GM12878 (cell line): ENCODE results near the gene UMPS. TPM values are rescaled to one million over a fixed set of nuclear protein-coding genes. Genes with fewer than 3 reads are reported as not detected.

Experiments used
- CHD4 ChIP-seq: fragments of 200-600 bp; sonication (generic); IDR thresholded peaks from 2 replicates; pipeline ENCODE4 v1.6.1; 2016; ENCODE audit warnings: mild to moderate bottlenecking
- CREB1 ChIP-seq: IDR thresholded peaks from 2 replicates; pipeline ENCODE4 v1.6.1; 2012; ENCODE audit warnings: low read depth, mild to moderate bottlenecking, inconsistent platforms
- IKZF2 ChIP-seq, 2 experiments: fragments of 450-650 bp; IDR thresholded peaks; 2 replicates each; pipeline ENCODE4 v1.6.1; 2017; ENCODE audit warnings: mild to moderate bottlenecking in 2 of 2, moderate library complexity in 2 of 2
- NFXL1 ChIP-seq: fragments of 450-650 bp; IDR thresholded peaks from 2 replicates; pipeline ENCODE4 v1.6.1; 2017; ENCODE audit warnings: antibody characterized with exemption, mild to moderate bottlenecking, borderline replicate concordance
- RAD21 ChIP-seq: IDR thresholded peaks from 2 replicates; pipeline ENCODE4 v1.6.1; 2011; ENCODE audit warnings: mild to moderate bottlenecking, low read depth, low read length, moderate library complexity; ENCODE audit not compliant: insufficient read depth
- polyA plus RNA-seq, 11 experiments: library from polyadenylated mRNA; depleted of rRNA in 4 of 11; unstranded in 6 of 11; stranded (reverse) in 5 of 11; fragments of >200 nt; fragmentation: Nextera tagmentation in 4 of 11; fragmentation: Illumina TruSeq in 1 of 11; extraction: Ambion mirVana in 4 of 11; extraction: Trizol in 1 of 11; gene quantifications; 1 replicate in 1 of 11; 2 replicates in 10 of 11; pipeline versions ENCODE4 v1.2.1 to v1.2.3, GENCODE V29; 2011 to 2016; ENCODE audit warnings: inconsistent platforms in 2 of 11, missing spikeins in 2 of 11, low read depth in 1 of 11
- total RNA-seq, 4 experiments: library from RNA; depleted of rRNA in 3 of 4; stranded (reverse); fragments of >200 nt in 3 of 4; fragmentation: Illumina TruSeq in 1 of 4; extraction: Trizol in 1 of 4; gene quantifications; 2 replicates each; pipeline versions ENCODE4 v1.2.1 to v1.2.3, GENCODE V29; 2013 to 2021
- TF ChIP-seq, protein P1 (sequence below): IDR thresholded peaks from 2 replicates; pipeline ENCODE4 v1.6.1; 2011; ENCODE audit warnings: borderline replicate concordance, low read depth, mild to moderate bottlenecking, moderate library complexity, low read length; ENCODE audit not compliant: insufficient read depth, poor library complexity, severe bottlenecking
- TF ChIP-seq, protein P2 (sequence below): fragments of 450-650 bp; IDR thresholded peaks from 2 replicates; pipeline ENCODE4 v1.6.1; 2017; ENCODE audit warnings: low read depth, mild to moderate bottlenecking, moderate library complexity
- TF ChIP-seq, protein P3 (sequence below): fragments of 450-650 bp; formaldehyde crosslinking; IDR thresholded peaks from 2 replicates; pipeline ENCODE4 v1.4.0; 2020; ENCODE audit warnings: mild to moderate bottlenecking, moderate library complexity
- TF ChIP-seq, protein P4 (sequence below): IDR thresholded peaks from 2 replicates; pipeline ENCODE4 v1.6.1; 2012; ENCODE audit warnings: mild to moderate bottlenecking, low read depth, low read length
- TF ChIP-seq, protein P5 (sequence below): fragments of 450-650 bp; IDR thresholded peaks from 2 replicates; pipeline ENCODE4 v1.6.1; 2017; ENCODE audit warnings: mild to moderate bottlenecking, low read depth, inconsistent platforms; ENCODE audit not compliant: poor library complexity, severe bottlenecking
- TF ChIP-seq, protein P6 (sequence below): fragments of 150-350 bp; IDR thresholded peaks from 2 replicates; pipeline ENCODE4 v1.6.1; 2014; ENCODE audit warnings: mild to moderate bottlenecking, low read depth, low read length

UMPS gene
- total and polyA plus RNA-seq, 10 of the 15 experiments (the other 5 are each of a cell fraction or from before 2014, with no cell fraction given): 30.6 to 82.8 (median 49.5) TPM

DNA sequence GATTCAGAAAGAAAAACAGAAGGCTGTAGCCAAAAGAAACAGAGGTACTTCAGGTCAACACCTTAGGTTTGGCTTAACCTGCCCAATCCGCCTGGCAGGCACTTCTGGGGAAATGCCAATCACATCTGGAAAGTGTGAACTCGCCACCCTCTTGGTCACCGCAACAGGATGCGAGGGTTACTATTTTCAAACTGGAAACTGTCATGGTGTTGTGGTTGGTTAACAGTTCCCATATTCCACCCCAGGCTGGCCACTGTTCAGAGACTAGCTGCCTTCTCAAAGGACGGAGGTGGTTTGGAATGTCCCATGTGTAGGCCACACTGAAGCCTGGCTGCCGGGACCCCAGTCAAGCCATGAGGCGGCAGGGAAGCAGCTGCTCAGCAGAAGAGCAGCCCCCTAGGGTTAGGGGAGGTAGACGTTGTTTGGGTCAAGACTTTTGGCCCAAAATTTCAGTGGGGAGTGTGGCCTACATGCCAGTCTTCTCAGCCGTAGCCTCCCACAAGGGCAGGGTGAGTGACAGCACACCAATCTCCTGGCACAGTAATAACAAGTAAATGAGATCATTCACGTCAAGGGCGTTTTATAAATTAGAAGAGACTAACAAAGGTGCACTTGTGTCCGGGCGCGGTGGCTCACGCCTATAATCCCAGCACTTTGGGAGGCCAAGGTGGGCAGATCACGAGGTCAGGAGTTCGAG is 54.6 kb downstream of the UMPS start (continued):
- no peak for TF ChIP-seq RAD21
- TF ChIP-seq, protein P1, sequence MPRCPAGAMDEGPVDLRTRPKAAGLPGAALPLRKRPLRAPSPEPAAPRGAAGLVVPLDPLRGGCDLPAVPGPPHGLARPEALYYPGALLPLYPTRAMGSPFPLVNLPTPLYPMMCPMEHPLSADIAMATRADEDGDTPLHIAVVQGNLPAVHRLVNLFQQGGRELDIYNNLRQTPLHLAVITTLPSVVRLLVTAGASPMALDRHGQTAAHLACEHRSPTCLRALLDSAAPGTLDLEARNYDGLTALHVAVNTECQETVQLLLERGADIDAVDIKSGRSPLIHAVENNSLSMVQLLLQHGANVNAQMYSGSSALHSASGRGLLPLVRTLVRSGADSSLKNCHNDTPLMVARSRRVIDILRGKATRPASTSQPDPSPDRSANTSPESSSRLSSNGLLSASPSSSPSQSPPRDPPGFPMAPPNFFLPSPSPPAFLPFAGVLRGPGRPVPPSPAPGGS: no peak
- no peak for TF ChIP-seq CHD4
- TF ChIP-seq, protein P2, sequence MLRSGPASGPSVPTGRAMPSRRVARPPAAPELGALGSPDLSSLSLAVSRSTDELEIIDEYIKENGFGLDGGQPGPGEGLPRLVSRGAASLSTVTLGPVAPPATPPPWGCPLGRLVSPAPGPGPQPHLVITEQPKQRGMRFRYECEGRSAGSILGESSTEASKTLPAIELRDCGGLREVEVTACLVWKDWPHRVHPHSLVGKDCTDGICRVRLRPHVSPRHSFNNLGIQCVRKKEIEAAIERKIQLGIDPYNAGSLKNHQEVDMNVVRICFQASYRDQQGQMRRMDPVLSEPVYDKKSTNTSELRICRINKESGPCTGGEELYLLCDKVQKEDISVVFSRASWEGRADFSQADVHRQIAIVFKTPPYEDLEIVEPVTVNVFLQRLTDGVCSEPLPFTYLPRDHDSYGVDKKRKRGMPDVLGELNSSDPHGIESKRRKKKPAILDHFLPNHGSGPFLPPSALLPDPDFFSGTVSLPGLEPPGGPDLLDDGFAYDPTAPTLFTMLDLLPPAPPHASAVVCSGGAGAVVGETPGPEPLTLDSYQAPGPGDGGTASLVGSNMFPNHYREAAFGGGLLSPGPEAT: no peak; the same call in none of the 2 replicates
- TF ChIP-seq IKZF2 (IDR thresholded peaks at IDR 0.05): peak; percentile 95
- TF ChIP-seq, protein P3, sequence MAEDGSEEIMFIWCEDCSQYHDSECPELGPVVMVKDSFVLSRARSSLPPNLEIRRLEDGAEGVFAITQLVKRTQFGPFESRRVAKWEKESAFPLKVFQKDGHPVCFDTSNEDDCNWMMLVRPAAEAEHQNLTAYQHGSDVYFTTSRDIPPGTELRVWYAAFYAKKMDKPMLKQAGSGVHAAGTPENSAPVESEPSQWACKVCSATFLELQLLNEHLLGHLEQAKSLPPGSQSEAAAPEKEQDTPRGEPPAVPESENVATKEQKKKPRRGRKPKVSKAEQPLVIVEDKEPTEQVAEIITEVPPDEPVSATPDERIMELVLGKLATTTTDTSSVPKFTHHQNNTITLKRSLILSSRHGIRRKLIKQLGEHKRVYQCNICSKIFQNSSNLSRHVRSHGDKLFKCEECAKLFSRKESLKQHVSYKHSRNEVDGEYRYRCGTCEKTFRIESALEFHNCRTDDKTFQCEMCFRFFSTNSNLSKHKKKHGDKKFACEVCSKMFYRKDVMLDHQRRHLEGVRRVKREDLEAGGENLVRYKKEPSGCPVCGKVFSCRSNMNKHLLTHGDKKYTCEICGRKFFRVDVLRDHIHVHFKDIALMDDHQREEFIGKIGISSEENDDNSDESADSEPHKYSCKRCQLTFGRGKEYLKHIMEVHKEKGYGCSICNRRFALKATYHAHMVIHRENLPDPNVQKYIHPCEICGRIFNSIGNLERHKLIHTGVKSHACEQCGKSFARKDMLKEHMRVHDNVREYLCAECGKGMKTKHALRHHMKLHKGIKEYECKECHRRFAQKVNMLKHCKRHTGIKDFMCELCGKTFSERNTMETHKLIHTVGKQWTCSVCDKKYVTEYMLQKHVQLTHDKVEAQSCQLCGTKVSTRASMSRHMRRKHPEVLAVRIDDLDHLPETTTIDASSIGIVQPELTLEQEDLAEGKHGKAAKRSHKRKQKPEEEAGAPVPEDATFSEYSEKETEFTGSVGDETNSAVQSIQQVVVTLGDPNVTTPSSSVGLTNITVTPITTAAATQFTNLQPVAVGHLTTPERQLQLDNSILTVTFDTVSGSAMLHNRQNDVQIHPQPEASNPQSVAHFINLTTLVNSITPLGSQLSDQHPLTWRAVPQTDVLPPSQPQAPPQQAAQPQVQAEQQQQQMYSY (CRISPR knock-in tag): no peak
- TF ChIP-seq, protein P4, sequence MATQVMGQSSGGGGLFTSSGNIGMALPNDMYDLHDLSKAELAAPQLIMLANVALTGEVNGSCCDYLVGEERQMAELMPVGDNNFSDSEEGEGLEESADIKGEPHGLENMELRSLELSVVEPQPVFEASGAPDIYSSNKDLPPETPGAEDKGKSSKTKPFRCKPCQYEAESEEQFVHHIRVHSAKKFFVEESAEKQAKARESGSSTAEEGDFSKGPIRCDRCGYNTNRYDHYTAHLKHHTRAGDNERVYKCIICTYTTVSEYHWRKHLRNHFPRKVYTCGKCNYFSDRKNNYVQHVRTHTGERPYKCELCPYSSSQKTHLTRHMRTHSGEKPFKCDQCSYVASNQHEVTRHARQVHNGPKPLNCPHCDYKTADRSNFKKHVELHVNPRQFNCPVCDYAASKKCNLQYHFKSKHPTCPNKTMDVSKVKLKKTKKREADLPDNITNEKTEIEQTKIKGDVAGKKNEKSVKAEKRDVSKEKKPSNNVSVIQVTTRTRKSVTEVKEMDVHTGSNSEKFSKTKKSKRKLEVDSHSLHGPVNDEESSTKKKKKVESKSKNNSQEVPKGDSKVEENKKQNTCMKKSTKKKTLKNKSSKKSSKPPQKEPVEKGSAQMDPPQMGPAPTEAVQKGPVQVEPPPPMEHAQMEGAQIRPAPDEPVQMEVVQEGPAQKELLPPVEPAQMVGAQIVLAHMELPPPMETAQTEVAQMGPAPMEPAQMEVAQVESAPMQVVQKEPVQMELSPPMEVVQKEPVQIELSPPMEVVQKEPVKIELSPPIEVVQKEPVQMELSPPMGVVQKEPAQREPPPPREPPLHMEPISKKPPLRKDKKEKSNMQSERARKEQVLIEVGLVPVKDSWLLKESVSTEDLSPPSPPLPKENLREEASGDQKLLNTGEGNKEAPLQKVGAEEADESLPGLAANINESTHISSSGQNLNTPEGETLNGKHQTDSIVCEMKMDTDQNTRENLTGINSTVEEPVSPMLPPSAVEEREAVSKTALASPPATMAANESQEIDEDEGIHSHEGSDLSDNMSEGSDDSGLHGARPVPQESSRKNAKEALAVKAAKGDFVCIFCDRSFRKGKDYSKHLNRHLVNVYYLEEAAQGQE: no peak
- TF ChIP-seq NFXL1: no peak
- TF ChIP-seq CREB1: no peak
- TF ChIP-seq, protein P5, sequence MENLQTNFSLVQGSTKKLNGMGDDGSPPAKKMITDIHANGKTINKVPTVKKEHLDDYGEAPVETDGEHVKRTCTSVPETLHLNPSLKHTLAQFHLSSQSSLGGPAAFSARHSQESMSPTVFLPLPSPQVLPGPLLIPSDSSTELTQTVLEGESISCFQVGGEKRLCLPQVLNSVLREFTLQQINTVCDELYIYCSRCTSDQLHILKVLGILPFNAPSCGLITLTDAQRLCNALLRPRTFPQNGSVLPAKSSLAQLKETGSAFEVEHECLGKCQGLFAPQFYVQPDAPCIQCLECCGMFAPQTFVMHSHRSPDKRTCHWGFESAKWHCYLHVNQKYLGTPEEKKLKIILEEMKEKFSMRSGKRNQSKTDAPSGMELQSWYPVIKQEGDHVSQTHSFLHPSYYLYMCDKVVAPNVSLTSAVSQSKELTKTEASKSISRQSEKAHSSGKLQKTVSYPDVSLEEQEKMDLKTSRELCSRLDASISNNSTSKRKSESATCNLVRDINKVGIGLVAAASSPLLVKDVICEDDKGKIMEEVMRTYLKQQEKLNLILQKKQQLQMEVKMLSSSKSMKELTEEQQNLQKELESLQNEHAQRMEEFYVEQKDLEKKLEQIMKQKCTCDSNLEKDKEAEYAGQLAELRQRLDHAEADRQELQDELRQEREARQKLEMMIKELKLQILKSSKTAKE: peak; percentile 35
- TF ChIP-seq, protein P6, sequence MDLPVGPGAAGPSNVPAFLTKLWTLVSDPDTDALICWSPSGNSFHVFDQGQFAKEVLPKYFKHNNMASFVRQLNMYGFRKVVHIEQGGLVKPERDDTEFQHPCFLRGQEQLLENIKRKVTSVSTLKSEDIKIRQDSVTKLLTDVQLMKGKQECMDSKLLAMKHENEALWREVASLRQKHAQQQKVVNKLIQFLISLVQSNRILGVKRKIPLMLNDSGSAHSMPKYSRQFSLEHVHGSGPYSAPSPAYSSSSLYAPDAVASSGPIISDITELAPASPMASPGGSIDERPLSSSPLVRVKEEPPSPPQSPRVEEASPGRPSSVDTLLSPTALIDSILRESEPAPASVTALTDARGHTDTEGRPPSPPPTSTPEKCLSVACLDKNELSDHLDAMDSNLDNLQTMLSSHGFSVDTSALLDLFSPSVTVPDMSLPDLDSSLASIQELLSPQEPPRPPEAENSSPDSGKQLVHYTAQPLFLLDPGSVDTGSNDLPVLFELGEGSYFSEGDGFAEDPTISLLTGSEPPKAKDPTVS: no peak
